ENCODE results near the gene PAPOLA. TPM values are rescaled to one million over a fixed set of nuclear protein-coding genes. Genes with fewer than 3 reads are reported as not detected.

Gene PAPOLA
- polyA plus RNA-seq, 1 donor from 2014 or later, result 95.1 TPM

DNA sequence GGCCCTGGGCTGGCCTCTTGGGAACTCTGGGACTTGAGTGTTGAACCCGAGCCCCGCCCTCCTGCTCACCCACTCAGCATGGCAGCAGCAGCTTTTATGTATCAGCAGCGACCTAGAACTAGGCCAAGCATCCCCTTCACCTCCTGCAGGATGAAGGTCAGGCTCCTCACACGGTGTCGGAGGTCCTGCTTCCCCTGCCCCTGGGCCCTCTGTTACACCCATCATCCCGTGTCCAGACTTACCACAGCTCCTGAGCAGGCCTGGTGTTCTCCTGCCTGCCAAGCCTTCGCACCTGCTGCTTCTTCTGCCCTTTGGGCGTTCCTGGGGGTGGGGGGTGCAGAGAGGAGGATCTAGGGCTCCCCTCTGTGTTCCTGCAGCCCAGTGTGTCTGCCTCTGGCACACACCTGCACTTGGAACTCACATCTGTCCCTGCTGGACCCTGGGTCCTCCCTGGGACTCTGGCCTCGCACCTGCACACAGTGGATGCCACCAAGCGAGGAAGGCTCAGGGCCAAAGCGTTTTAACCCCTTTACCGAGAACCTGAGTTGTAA, 80.3 kb downstream of the PAPOLA start:
- peaks cover 2 to 22% (median 17%) of the 10 kb centered on the region in 3 donors for H3K4me1 Mint-ChIP-seq
- no peaks in the 10 kb centered on the region for H3K36me3 Mint-ChIP-seq
- H3K27me3 Mint-ChIP-seq, result peaks cover 30% of the 10 kb centered on the region

GRCh38 chr14:96582995-96583394, 80.8 kb downstream of the PAPOLA start:
- H3K36me3 Mint-ChIP-seq, result no peaks in the 10 kb centered on the region
- H3K4me1 Mint-ChIP-seq, result peaks cover 2 to 22% (median 17%) of the 10 kb centered on the region in 3 donors
- H3K27me3 Mint-ChIP-seq, result peaks cover 34% of the 10 kb centered on the region

More for the DNA sequence above, 80.3 kb downstream of the PAPOLA start:
- Mint-ChIP-seq H3K27ac (no peak overlapping the region), H3K9me3 (no peaks in the 10 kb centered on the region), H3K4me3 (peak overlapping the region in 1 of 4 donors; percentile 12)

DNA sequence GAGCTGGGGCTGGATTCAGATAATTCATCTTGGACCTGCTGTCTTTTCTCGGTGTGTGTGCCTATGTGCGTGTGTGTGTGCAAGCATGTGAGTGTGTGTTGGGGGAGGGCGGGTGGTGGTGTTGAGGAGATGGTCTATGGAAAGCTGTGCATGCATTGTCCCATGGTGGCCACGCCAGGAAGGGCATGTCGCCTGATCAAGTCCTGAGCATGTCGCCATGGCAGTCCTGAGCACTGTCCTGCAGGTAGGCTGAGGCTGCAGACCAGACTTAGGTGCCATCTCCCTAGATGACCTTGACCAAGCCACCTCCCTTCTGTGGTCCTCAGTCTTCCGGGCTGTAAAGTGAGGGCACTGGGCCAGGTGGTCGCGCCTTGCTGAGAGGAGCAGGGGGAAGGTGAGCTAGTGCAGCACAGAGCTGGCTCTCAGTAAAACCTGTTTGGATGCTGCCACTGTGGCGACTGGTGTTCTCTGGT, 81.4 kb downstream of the PAPOLA start:
- H3K27ac Mint-ChIP-seq, result no peak overlapping the region
- H3K27me3 Mint-ChIP-seq, result peaks cover 39% of the 10 kb centered on the region
- no peaks in the 10 kb centered on the region for H3K9me3 Mint-ChIP-seq
- H3K36me3 Mint-ChIP-seq, result no peaks in the 10 kb centered on the region
- peak overlapping the region in 1 of 4 donors; percentile 5 for H3K4me3 Mint-ChIP-seq
- peaks cover 2 to 22% (median 17%) of the 10 kb centered on the region in 3 donors for H3K4me1 Mint-ChIP-seq

More at GRCh38 chr14:96582995-96583394, 80.8 kb downstream of the PAPOLA start:
- Mint-ChIP-seq H3K9me3 (no peaks in the 10 kb centered on the region), H3K27ac (no peak overlapping the region), H3K4me3 (no peak overlapping the region)

DNA sequence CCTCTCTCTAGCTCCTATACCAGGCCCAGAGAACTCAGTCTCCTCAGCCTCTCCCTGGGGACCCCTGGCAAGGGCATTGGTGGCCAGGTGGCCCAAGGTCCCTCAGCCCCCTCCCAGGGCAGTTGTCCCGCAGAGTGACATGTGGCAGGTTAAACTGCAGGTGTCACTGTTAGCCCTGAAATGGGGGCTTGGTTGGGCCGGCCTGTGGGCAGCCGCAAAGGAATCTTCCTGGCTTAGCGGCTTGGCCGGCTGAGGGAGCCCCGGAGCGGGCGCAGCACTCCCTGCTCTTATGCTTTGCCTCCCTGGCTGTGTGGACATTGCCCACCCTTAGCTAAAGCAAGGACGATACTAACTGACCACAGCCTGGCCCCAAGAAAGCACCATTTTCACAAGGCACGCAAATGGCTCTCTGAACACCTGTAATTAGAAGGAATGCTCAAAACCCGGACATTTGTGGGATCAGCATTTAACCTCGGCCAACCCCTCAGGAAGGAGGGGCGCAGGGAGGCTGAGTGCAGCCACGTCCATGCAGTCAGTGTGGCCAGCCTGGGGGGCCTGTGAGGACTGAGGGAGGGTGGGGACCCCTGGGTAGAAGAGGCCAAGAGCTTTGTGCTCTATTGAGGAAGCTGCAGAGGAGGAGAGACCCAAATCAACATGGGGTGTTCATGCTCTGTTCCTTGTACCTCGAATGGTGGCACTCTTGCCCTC, 82.2 kb downstream of the PAPOLA start:
- H3K27ac Mint-ChIP-seq, result no peak overlapping the region
- H3K9me3 Mint-ChIP-seq, result no peaks in the 10 kb centered on the region

DNA sequence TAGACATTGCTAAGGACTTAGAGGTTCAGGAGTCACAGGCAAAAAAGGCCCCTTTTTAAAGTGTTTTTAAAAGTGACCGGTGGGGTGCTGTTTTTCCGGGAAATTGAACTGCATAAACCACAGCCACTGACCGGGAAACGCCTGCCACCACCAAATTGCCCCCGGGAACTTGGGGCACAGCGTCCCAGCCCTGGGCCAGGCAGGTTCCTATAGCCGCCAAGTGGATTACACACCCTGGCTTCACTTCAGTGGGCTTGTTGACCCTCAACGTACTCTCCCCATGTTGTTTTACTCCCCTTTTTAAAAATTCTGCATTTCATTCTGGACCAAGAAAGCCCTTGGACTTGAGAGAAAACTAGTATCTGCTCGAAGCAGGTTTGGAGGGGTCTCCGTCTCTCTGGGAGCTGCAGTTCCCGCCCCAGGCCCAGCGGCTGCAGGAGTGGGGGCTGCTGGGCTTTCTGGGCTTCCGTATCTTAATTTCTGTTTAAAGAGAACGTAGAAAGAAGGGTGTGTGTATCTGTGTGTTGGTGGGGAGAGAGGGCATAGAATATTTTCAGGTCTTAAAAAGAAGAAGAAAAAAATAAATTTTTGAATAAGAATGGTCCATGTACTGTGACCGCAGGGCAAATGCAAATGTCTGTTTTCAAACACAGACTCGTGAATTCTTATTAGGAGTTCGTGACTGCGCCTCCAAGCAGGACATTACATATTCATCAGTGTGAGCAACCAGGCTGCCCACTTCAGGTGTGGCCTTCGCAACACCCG, 82.9 kb downstream of the PAPOLA start:
- Mint-ChIP-seq H3K9me3 (no peaks in the 10 kb centered on the region), H3K4me1 (peaks cover 2 to 22% (median 17%) of the 10 kb centered on the region in 3 donors), H3K36me3 (no peaks in the 10 kb centered on the region)

More for the DNA sequence above, 82.2 kb downstream of the PAPOLA start:
- no peaks in the 10 kb centered on the region for H3K36me3 Mint-ChIP-seq
- peaks cover 2 to 22% (median 17%) of the 10 kb centered on the region in 3 donors for H3K4me1 Mint-ChIP-seq
- H3K4me3 Mint-ChIP-seq, result peak overlapping the region in 1 of 4 donors; percentile 30
- H3K27me3 Mint-ChIP-seq, result peaks cover 39% of the 10 kb centered on the region

DNA sequence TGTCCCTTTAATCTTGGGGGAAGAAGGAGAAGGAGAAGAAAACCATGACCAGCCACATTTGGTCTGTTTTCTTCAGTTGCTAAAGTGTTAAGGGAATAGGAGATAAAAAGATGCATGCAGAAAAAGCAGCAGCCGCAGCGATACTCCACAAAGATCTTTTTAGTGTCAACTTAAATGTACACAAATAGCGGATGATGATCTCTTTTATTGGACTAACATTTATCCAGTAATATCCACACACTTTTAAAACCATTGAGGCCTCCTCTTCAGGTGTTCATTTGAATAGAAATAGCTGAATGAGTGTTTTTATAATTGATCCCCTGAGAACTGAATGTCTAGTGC, 83.5 kb downstream of the PAPOLA start:
- no peaks in the 10 kb centered on the region for H3K36me3 Mint-ChIP-seq
- H3K4me1 Mint-ChIP-seq, result peaks cover 2 to 22% (median 17%) of the 10 kb centered on the region in 3 donors
- peaks cover 39% of the 10 kb centered on the region for H3K27me3 Mint-ChIP-seq
- no peak overlapping the region for H3K27ac Mint-ChIP-seq
- H3K9me3 Mint-ChIP-seq, result no peaks in the 10 kb centered on the region
- H3K4me3 Mint-ChIP-seq, result peak overlapping the region in 1 of 4 donors; percentile 71

More for the DNA sequence above, 82.9 kb downstream of the PAPOLA start:
- Mint-ChIP-seq H3K4me3 (peak overlapping the region in 1 of 4 donors; percentile 71), H3K27me3 (peaks cover 39% of the 10 kb centered on the region), H3K27ac (no peak overlapping the region)

GRCh38 chr14:96586056-96586455, 83.9 kb downstream of the PAPOLA start:
- peaks cover 2 to 20% (median 17%) of the 10 kb centered on the region in 3 donors for H3K4me1 Mint-ChIP-seq
- no peak overlapping the region for H3K27ac Mint-ChIP-seq
- H3K36me3 Mint-ChIP-seq, result no peaks in the 10 kb centered on the region
- no peak overlapping the region for H3K4me3 Mint-ChIP-seq
- peaks cover 39% of the 10 kb centered on the region for H3K27me3 Mint-ChIP-seq
- no peaks in the 10 kb centered on the region for H3K9me3 Mint-ChIP-seq

DNA sequence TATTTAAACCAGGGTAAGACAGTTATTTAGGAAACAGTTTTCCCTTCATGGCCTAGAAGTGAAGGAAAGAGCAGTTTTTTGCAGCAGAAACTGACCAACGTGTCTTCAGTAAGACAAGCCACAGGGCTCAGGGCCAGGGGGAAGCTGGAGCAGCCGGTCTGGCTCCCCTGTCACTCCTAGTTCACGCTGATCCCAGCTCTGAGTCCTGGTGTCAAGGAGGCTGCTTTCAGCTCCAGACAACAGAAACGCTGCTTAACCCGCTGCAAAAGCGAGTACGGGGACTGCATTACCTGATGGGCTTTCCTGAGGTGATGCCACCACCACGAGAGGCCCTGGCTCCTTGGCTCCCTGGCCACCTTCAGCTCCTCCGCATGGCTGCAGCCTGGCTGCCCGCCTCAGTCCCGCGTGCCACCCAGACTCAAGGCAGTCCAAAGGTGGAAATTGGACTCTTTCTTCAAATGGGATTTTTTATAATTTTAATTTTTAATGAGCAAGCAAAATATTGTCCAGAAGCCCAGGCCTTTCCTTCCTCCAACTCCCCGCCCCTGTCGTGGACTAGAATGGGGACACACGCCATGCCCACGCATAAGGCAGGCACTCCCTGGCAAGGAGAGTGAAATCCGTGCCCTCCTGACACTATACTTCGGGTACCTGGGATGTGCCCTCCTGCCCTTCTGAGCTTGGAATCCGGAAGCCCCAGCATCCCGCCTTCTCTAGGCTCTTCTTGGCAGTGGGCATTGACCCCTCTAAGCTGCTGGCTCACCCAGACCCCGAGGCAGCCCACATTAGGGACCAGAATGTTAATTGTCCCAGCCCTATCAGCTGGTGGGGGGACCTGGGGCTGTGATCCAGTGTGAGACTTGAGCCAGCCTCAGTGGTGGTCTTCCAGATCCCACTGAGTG, 85.0 kb downstream of the PAPOLA start:
- H3K36me3 Mint-ChIP-seq, result no peaks in the 10 kb centered on the region
- H3K4me3 Mint-ChIP-seq, result no peak overlapping the region
- no peak overlapping the region for H3K27ac Mint-ChIP-seq
- H3K27me3 Mint-ChIP-seq, result peaks cover 42% of the 10 kb centered on the region
- H3K4me1 Mint-ChIP-seq, result peaks cover 0 to 19% (median 11%) of the 10 kb centered on the region in 3 donors
- H3K9me3 Mint-ChIP-seq, result no peaks in the 10 kb centered on the region

DNA sequence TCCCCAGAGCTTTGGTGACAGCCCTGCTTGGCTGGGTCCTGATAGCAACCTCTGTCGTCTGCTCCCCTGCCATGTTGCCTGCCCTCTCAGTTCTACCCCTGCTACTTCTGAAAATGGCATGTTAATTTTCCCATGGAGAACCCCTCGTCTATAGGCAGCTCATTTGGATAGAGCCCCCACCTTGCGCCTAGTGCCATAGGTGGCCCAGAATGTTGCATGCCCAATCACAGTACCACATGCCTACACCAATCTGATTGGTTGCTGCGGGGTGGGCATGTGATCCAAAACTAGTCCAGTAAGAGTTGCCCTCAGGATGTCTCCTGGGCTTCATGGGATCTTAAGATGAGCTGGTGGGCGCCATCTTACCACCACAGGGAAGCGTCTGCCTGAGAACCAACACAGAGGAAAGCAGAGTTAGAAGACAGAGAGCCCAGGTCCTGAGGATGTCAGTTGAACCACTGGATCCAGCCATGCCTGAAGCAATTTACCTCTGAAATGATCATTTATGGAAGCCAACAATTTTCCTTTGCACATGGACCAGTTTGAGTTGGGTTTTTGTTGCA, 85.7 kb downstream of the PAPOLA start:
- no peaks in the 10 kb centered on the region for H3K9me3 Mint-ChIP-seq
- H3K27ac Mint-ChIP-seq, result no peak overlapping the region
- H3K4me1 Mint-ChIP-seq, result peaks cover 1 to 21% (median 12%) of the 10 kb centered on the region in 3 donors
- peaks cover 38% of the 10 kb centered on the region for H3K27me3 Mint-ChIP-seq
- no peak overlapping the region for H3K4me3 Mint-ChIP-seq
- H3K36me3 Mint-ChIP-seq, result no peaks in the 10 kb centered on the region

DNA sequence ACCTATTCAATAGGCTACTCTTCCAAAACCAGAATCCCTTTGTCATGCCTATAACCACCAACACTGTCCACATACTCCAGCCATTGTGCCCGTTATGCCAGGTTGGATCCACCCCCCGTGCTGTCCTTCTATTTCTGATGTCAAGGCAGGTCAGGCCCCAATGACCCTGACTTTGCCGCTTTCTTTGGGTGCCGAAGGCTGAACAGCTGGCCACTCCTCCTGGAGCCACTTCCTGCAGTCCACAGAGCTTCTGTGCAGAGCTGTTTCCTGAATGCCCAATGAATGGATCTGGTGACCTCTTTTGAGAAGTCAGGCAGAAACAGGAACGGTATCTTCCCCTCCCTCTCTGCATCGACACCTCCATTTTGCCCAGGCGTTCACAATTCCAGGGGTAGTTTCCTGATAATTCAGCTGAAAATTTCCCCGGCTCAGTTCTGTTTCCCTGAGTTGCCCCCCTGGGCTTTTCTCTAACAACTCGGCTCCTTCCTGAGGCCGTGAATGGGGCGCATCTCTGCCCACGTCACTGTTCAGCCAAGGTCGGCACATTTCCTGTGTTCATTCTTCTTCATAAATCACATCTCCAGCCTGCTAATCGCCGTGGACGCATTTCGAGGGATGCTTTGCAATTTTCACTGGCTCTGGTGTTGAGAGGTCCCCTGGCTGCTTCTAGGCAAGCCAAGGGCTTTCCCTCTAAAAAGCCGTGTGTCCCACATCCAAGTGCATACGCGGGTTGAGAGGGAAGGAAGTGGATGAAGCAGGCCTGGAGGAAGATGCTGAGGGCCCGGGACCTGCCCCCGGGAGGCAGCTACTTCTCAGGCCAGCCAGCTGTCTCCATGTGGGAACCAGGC, 86.5 kb downstream of the PAPOLA start:
- no peak overlapping the region for H3K27ac Mint-ChIP-seq
- H3K9me3 Mint-ChIP-seq, result no peaks in the 10 kb centered on the region
- peaks cover 2 to 17% (median 8%) of the 10 kb centered on the region in 3 donors for H3K4me1 Mint-ChIP-seq
- H3K27me3 Mint-ChIP-seq, result peaks cover 42% of the 10 kb centered on the region
- no peak overlapping the region for H3K4me3 Mint-ChIP-seq
- H3K36me3 Mint-ChIP-seq, result no peaks in the 10 kb centered on the region

DNA sequence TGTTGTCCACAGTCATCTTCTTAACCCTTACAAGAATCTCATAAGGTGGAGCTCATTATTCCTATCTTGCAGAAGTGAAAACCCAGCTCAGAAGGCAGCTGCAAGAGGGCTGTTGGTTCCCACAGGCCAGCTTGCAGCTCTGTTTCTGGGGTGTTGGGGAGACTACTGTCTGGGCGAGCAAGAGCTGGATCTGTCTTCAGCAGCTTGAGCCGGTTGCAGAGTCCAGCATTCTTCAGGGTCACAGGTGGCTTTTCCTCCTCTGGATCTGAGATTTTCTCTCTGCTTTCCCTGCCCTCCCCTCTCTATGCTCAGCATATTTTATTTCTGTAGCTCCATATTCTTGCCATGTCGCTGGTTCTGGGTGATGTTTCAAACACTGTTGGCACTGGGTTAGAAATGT, 87.4 kb downstream of the PAPOLA start:
- Mint-ChIP-seq H3K4me3 (no peak overlapping the region), H3K9me3 (no peaks in the 10 kb centered on the region), H3K36me3 (no peaks in the 10 kb centered on the region), H3K27ac (no peak overlapping the region), H3K4me1 (peaks cover 2 to 13% (median 8%) of the 10 kb centered on the region in 3 donors), H3K27me3 (peaks cover 35% of the 10 kb centered on the region)

GRCh38 chr14:96590190-96590864, 88.1 kb downstream of the PAPOLA start:
- Mint-ChIP-seq H3K27me3 (peaks cover 30% of the 10 kb centered on the region), H3K27ac (no peak overlapping the region), H3K4me1 (peaks cover 2 to 13% (median 8%) of the 10 kb centered on the region in 3 donors), H3K4me3 (no peak overlapping the region), H3K9me3 (no peaks in the 10 kb centered on the region), H3K36me3 (no peaks in the 10 kb centered on the region)

All from IgD-negative memory B cell (primary cell).